HepG2 (cell line): ENCODE measurements around the gene CFL1. TPM values are rescaled to one million over a fixed set of nuclear protein-coding genes. Genes with fewer than 3 reads are reported as not detected.

Source experiments
- ARID4A ChIP-seq: sonication (generic); formaldehyde crosslinking; IDR thresholded peaks from 2 replicates; pipeline ENCODE4 v1.5.0; 2020; ENCODE audit warnings: mild to moderate bottlenecking, missing genetic modification reagents, borderline replicate concordance
- CHD2 ChIP-seq: IDR thresholded peaks from 2 replicates; pipeline ENCODE4 v1.6.1; 2011; ENCODE audit warnings: low read depth, low read length, improper control_type of control experiment
- DMAP1 ChIP-seq: IDR thresholded peaks from 2 replicates; pipeline ENCODE4 v1.6.1; 2016
- GATA4 ChIP-seq: sonication (generic); IDR thresholded peaks from 2 replicates; pipeline ENCODE4 v1.6.1; 2016; ENCODE audit warnings: antibody characterized with exemption, low read depth, borderline replicate concordance
- GATAD1 ChIP-seq: IDR thresholded peaks from 2 replicates; pipeline ENCODE4 v1.6.1; 2016; ENCODE audit warnings: missing genetic modification reagents, missing compliant biosample characterization
- GPN1 ChIP-seq: sonication (generic); formaldehyde crosslinking; IDR thresholded peaks from 2 replicates; pipeline ENCODE4 v1.5.1; 2020; ENCODE audit warnings: missing genetic modification reagents, borderline replicate concordance
- IKZF5 ChIP-seq: IDR thresholded peaks from 2 replicates; pipeline ENCODE4 v1.6.1; 2018; ENCODE audit warnings: missing genetic modification reagents, mild to moderate bottlenecking, missing compliant biosample characterization
- MBNL3 ChIP-seq: fragments of 250-450 bp; sonication (Bioruptor Pico); conservative IDR thresholded peaks from 2 replicates; pipeline ENCODE4 v1.8.0; 2022; ENCODE audit warnings: mild to moderate bottlenecking, inconsistent platforms
- PAXIP1 ChIP-seq: sonication (generic); formaldehyde crosslinking; conservative IDR thresholded peaks from 2 replicates; pipeline ENCODE4 v1.4.0; 2020; ENCODE audit warnings: mild to moderate bottlenecking, missing genetic modification reagents, moderate library complexity
- PLRG1 ChIP-seq: fragments of 450-650 bp; conservative IDR thresholded peaks from 2 replicates; pipeline ENCODE4 v1.6.1; 2016
- RFX1 ChIP-seq: fragments of 450-650 bp; IDR thresholded peaks from 2 replicates; pipeline ENCODE4 v1.6.1; 2017
- SNRNP70 ChIP-seq: fragments of 200-400 bp; formaldehyde crosslinking; IDR thresholded peaks from 2 replicates; pipeline ENCODE4 v1.6.1; 2017; ENCODE audit warnings: mild to moderate bottlenecking, low read depth, low read length, moderate library complexity
- ZBTB7B ChIP-seq: sonication (generic); formaldehyde crosslinking; IDR thresholded peaks from 2 replicates; pipeline ENCODE4 v1.4.0; 2020; ENCODE audit warnings: missing genetic modification reagents
- ZNF280D ChIP-seq: sonication (generic); formaldehyde crosslinking; IDR thresholded peaks from 2 replicates; pipeline ENCODE4 v1.5.1; 2020; ENCODE audit warnings: mild to moderate bottlenecking, missing genetic modification reagents
- ZNF432 ChIP-seq: sonication (generic); formaldehyde crosslinking; IDR thresholded peaks from 2 replicates; pipeline ENCODE4 v1.5.0; 2020; ENCODE audit warnings: missing genetic modification reagents, mild to moderate bottlenecking, borderline replicate concordance
- ZNF547 ChIP-seq: sonication (generic); formaldehyde crosslinking; IDR thresholded peaks from 2 replicates; pipeline ENCODE4 v1.5.1; 2020; ENCODE audit warnings: mild to moderate bottlenecking, missing genetic modification reagents
- ZNF784 ChIP-seq: sonication (generic); formaldehyde crosslinking; IDR thresholded peaks from 2 replicates; pipeline ENCODE4 v1.5.1; 2020; ENCODE audit warnings: missing genetic modification reagents, mild to moderate bottlenecking, borderline replicate concordance
- ZSCAN25 ChIP-seq: sonication (generic); formaldehyde crosslinking; IDR thresholded peaks from 2 replicates; pipeline ENCODE4 v1.8.0; 2022; ENCODE audit warnings: mild to moderate bottlenecking, missing genetic modification reagents
- polyA plus RNA-seq, 8 experiments: library from polyadenylated mRNA; depleted of rRNA in 3 of 8; stranded (reverse) in 7 of 8; unstranded in 1 of 8; fragments of >200 nt; fragmentation: Illumina TruSeq in 4 of 8; extraction: Trizol in 4 of 8; gene quantifications; 2 replicates each; pipeline versions ENCODE4 v1.2.1 to v1.2.3, GENCODE V29; 2011 to 2016; ENCODE audit warnings: low read depth in 4 of 8, missing spikeins in 1 of 8, mixed read lengths in 1 of 8; ENCODE audit not compliant: insufficient read depth in 1 of 8
- total RNA-seq, 5 experiments: library from RNA; depleted of rRNA; stranded (reverse); fragments of >200 nt; fragmentation: Illumina TruSeq; extraction: Trizol; gene quantifications; 2 replicates each; pipeline ENCODE4 v1.2.3, GENCODE V29; 2016; ENCODE audit warnings: low read depth in 1 of 5

CFL1 gene
- total and polyA plus RNA-seq, 2 of the 13 experiments (the other 11 are each of a cell fraction or from before 2014, with no cell fraction given) = 379 to 383 TPM

GRCh38 chr11:65854161-65854592, 3.8 kb downstream of the CFL1 start (continued):
- TF ChIP-seq ARID4A (CRISPR knock-in tag) = peak; percentile 59; the same call in 1 of the 2 replicates
- no peak for TF ChIP-seq RFX1
- no peak for TF ChIP-seq SNRNP70
- TF ChIP-seq CHD2 = no peak
- TF ChIP-seq GPN1 (CRISPR knock-in tag) = no peak
- TF ChIP-seq PAXIP1 = peak; percentile 62
- no peak for TF ChIP-seq ZNF280D
- TF ChIP-seq MBNL3 (CRISPR knock-in tag) = no peak
- TF ChIP-seq GATA4 = no peak
- no peak for TF ChIP-seq ZNF432 (CRISPR knock-in tag)
- TF ChIP-seq GATAD1 = no peak
- no peak for TF ChIP-seq PLRG1
- no peak for TF ChIP-seq DMAP1 (CRISPR knock-in tag)
- no peak for TF ChIP-seq ZNF784 (CRISPR knock-in tag)
- peak; percentile 51; the same call in 1 of the 2 replicates for TF ChIP-seq ZBTB7B (CRISPR knock-in tag)
- 0 out of 2 replicates have a peak, but pooled peaks have one; percentile 20 for TF ChIP-seq IKZF5 (CRISPR knock-in tag)
- no peak for TF ChIP-seq ZSCAN25 (CRISPR knock-in tag)
- TF ChIP-seq ZNF547 = no peak
